Epithelial cell of proximal tubule (primary cell): ENCODE measurements around the gene ELK4. TPM values are rescaled to one million over a fixed set of nuclear protein-coding genes. Genes with fewer than 3 reads are reported as not detected.

Source experiments
- DNase-seq: peaks from one replicate; pipeline ENCODE4 v3.0.0-alpha.2; 2011; ENCODE audit warnings: low read depth
- H3K4me3 ChIP-seq: 2 replicates; pipeline ENCODE4 v1.5.1; 2011; ENCODE audit warnings: low read depth, mild to moderate bottlenecking, low read length
- CTCF ChIP-seq: conservative IDR thresholded peaks from 2 replicates; pipeline ENCODE4 v1.5.1; 2012; ENCODE audit warnings: low read depth, mild to moderate bottlenecking, low read length
- total RNA-seq: library from RNA; depleted of rRNA; stranded (reverse); fragments of >200 nt; gene quantifications from 2 replicates; pipeline ENCODE4 v1.2.3, GENCODE V29; 2015

ELK4 gene
- total RNA-seq, 1 donor from 2014 or later: 12.8 TPM

GRCh38 chr1:205567716-205568115 lies 64.1 kb downstream of the ELK4 start:
- DNase-seq: no peak
- no peak for TF ChIP-seq CTCF
- H3K4me3 ChIP-seq: no peak overlapping the region

GRCh38 chr1:205565799-205566198 lies 66.0 kb downstream of the ELK4 start:
- no peak for DNase-seq
- no peak overlapping the region for H3K4me3 ChIP-seq
- no peak for TF ChIP-seq CTCF

- H3K4me3 ChIP-seq: no peak overlapping the region
- no peak for TF ChIP-seq CTCF
- no peak for DNase-seq
Observed at GRCh38 chr1:205563927-205564441, 67.8 kb downstream of the ELK4 start.

- DNase-seq: no peak
- no peak for TF ChIP-seq CTCF
- H3K4me3 ChIP-seq: no peak overlapping the region
Observed at GRCh38 chr1:205561501-205562203, 70.2 kb downstream of the ELK4 start.

Other genes with a start within 250 kb of the ELK4 start
- 0.52 TPM in 1 of 2 replicates, not detected in the other for gene LEMD1, start 210.0 kb downstream of the ELK4 start, total RNA-seq
- 0.36 and 3.9 TPM in 2 replicates for gene BLACAT1, start 176.0 kb downstream of the ELK4 start, total RNA-seq
- 4.6 and 17.3 TPM in 2 replicates for gene CDK18, start 127.3 kb downstream of the ELK4 start, total RNA-seq
- 6.5 and 9.1 TPM in 2 replicates for gene SLC45A3, start 48.5 kb upstream of the ELK4 start, total RNA-seq
- 92.5 and 104 TPM in 2 replicates for gene NUCKS1, start 118.2 kb upstream of the ELK4 start, total RNA-seq
- gene RAB29, start 143.5 kb upstream of the ELK4 start, total RNA-seq: 10.0 and 12.0 TPM in 2 replicates
- gene SLC41A1, start 181.2 kb upstream of the ELK4 start, total RNA-seq: 10.9 and 14.0 TPM in 2 replicates
- not detected in 2 replicates for gene PM20D1, start 218.1 kb upstream of the ELK4 start, total RNA-seq